Calu3 (cell line): ENCODE data around the gene GNGT2. TPM values are rescaled to one million over a fixed set of nuclear protein-coding genes. Genes with fewer than 3 reads are reported as not detected.

Source experiments
- BruUV-seq: library from RNA; stranded (reverse); fragments of 400-500 nt; replicated peaks from 2 replicates; lab custom pipeline; 2021; lab: Mats Ljungman, UMichigan
- CTCF ChIA-PET: fragments of 300-600 bp; sonication (Branson Sonifier 250); formaldehyde crosslinking; loops from one replicate; lab custom pipeline; 2022; ENCODE audit warnings: antibody characterized with exemption; lab: Charles Lee
- DNase-seq: peaks from one replicate; pipeline ENCODE4 v3.0.0; 2022
- H3K27ac Mint-ChIP-seq: one replicate; pipeline ENCODE4 v1.8.0; 2022; ENCODE audit warnings: mixed read lengths; ENCODE audit not compliant: unreplicated experiment
- H3K27me3 Mint-ChIP-seq: one replicate; pipeline ENCODE4 v1.8.0; 2022; ENCODE audit warnings: mixed read lengths; ENCODE audit not compliant: unreplicated experiment
- H3K36me3 Mint-ChIP-seq: one replicate; pipeline ENCODE4 v1.8.0; 2022; ENCODE audit warnings: mild to moderate bottlenecking, moderate library complexity, mixed read lengths; ENCODE audit not compliant: insufficient read depth, unreplicated experiment
- H3K4me1 Mint-ChIP-seq: one replicate; pipeline ENCODE4 v1.8.0; 2022; ENCODE audit warnings: mild to moderate bottlenecking, low read depth, mixed read lengths; ENCODE audit not compliant: unreplicated experiment
- H3K4me3 Mint-ChIP-seq: one replicate; pipeline ENCODE4 v1.8.0; 2022; ENCODE audit warnings: mild to moderate bottlenecking, low read depth, moderate library complexity, mixed read lengths; ENCODE audit not compliant: unreplicated experiment
- H3K9me3 Mint-ChIP-seq: one replicate; pipeline ENCODE4 v1.8.0; 2022; ENCODE audit warnings: low read depth, mixed read lengths; ENCODE audit not compliant: unreplicated experiment
- intact Hi-C: fragments of 100-400 bp; cut with micrococcal nuclease; formaldehyde crosslinking; loops from one replicate; pipeline ENCODE4 v1.10.0; 2022; ENCODE audit not compliant: unreplicated experiment
- total RNA-seq: library from RNA; stranded (reverse); gene quantifications from 2 replicates; pipeline ENCODE4 v1.2.3, GENCODE V29; 2022
- TF ChIP-seq, protein P1 (sequence below): fragments of 200-600 bp; IDR thresholded peaks from one replicate; pipeline ENCODE4 v1.8.0; 2022; ENCODE audit warnings: antibody characterized with exemption; ENCODE audit not compliant: unreplicated experiment

GNGT2 gene
- total RNA-seq, 1 experiment from 2014 or later: not detected

DNA sequence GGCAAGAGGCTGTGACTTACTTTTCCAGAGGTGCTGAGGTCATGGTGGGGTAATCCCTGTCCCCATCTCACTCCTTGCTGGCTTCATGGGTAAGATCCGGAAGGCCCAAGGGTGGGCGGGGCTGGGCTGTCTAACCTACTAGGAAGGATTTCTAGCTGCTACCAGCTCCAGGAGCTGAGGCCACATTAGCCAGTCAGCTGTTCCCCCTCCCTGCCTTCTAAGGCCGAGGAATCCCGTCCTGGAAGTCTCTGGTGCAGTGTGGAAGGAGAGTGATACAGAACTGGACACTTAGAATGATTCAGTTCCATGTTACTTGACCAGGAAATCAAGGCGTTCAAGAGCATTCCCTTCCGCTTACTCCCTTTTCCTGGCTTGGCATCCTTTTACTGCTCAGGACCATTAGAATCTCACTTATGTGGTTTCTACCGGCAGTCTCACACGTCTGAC lies 8.9 kb downstream of the GNGT2 start:
- DNase-seq: no peak
- Mint-ChIP-seq H3K4me1 (no peaks in the 10 kb centered on the region), H3K9me3 (peaks cover 2% of the 10 kb centered on the region), H3K27ac (no peak overlapping the region), H3K4me3 (no peak overlapping the region), H3K27me3 (peaks cover 68% of the 10 kb centered on the region), H3K36me3 (no peaks in the 10 kb centered on the region)
- BruUV-seq: no TSS peak
- TF ChIP-seq, protein P1, sequence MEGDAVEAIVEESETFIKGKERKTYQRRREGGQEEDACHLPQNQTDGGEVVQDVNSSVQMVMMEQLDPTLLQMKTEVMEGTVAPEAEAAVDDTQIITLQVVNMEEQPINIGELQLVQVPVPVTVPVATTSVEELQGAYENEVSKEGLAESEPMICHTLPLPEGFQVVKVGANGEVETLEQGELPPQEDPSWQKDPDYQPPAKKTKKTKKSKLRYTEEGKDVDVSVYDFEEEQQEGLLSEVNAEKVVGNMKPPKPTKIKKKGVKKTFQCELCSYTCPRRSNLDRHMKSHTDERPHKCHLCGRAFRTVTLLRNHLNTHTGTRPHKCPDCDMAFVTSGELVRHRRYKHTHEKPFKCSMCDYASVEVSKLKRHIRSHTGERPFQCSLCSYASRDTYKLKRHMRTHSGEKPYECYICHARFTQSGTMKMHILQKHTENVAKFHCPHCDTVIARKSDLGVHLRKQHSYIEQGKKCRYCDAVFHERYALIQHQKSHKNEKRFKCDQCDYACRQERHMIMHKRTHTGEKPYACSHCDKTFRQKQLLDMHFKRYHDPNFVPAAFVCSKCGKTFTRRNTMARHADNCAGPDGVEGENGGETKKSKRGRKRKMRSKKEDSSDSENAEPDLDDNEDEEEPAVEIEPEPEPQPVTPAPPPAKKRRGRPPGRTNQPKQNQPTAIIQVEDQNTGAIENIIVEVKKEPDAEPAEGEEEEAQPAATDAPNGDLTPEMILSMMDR: no peak
- intact Hi-C loops: no loop called here
- CTCF ChIA-PET: interaction anchor here (0.6 to 1.5 kb wide), 3 partner anchors 10 to 187 kb away, joined by 3 to 4 read pairs (median 3); no protein-coding TSS in a partner anchor

GRCh38 chr17:49200423-49201083 lies 9.8 kb downstream of the GNGT2 start:
- Mint-ChIP-seq H3K4me1 (no peaks in the 10 kb centered on the region), H3K36me3 (no peaks in the 10 kb centered on the region), H3K27ac (no peak overlapping the region), H3K27me3 (peaks cover 58% of the 10 kb centered on the region), H3K9me3 (peaks cover 2% of the 10 kb centered on the region), H3K4me3 (no peak overlapping the region)
- intact Hi-C loops: no loop called here
- TF ChIP-seq, protein P1: no peak
- CTCF ChIA-PET: interaction anchor here (0.6 to 1.5 kb wide), 4 partner anchors 8 to 186 kb away, joined by 3 to 5 read pairs (median 4); no protein-coding TSS in a partner anchor
- no TSS peak for BruUV-seq
- DNase-seq: no peak

DNA sequence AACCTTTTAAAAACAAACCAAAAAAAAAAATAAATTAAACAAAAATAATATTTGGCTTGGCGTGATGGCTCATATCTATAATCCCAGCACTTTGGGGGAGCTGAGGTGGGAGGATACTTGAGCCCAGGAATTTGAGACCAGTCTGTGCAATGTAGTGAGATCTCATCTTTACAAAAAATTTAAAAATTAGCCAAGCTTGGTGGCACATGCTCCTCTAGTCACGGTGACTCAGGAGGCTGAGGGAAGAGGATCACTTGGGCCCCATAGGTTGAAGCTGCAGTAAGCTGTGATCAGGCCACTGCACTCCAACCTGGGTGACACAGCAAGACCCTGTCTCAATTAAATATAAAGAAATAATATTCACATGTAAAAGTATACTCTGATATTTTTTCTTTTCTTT lies 12.2 kb downstream of the GNGT2 start:
- TF ChIP-seq, protein P1: no peak
- H3K27me3 Mint-ChIP-seq: peaks cover 35% of the 10 kb centered on the region
- H3K9me3 Mint-ChIP-seq: peaks cover 2% of the 10 kb centered on the region
- no peak overlapping the region for H3K27ac Mint-ChIP-seq
- no TSS peak for BruUV-seq
- CTCF ChIA-PET: interaction anchor here (0.6 to 1.8 kb wide), 3 partner anchors 9 to 522 kb away, joined by 3 to 4 read pairs (median 4); no protein-coding TSS in a partner anchor
- no peak for DNase-seq
- H3K36me3 Mint-ChIP-seq: peaks cover under 1% of the 10 kb centered on the region
- H3K4me1 Mint-ChIP-seq: peaks cover 6% of the 10 kb centered on the region
- intact Hi-C loops: no loop called here
- no peak overlapping the region for H3K4me3 Mint-ChIP-seq

- H3K36me3 Mint-ChIP-seq: peaks cover 8% of the 10 kb centered on the region
- H3K4me1 Mint-ChIP-seq: peaks cover 9% of the 10 kb centered on the region
- CTCF ChIA-PET: interaction anchor here (1.2 to 1.8 kb wide), 2 partner anchors 10 to 30 kb away, joined by 4 read pairs; no protein-coding TSS in a partner anchor
- TF ChIP-seq, protein P1: no peak
- no TSS peak for BruUV-seq
- intact Hi-C loops: no loop called here
- H3K27ac Mint-ChIP-seq: no peak overlapping the region
- H3K9me3 Mint-ChIP-seq: peaks cover 2% of the 10 kb centered on the region
- H3K27me3 Mint-ChIP-seq: peaks cover 27% of the 10 kb centered on the region
- DNase-seq: no peak
- no peak overlapping the region for H3K4me3 Mint-ChIP-seq
Measured at GRCh38 chr17:49197346-49197998, 12.9 kb downstream of the GNGT2 start.
